OCI-LY7 (cell line): ENCODE data around the gene ZYX. TPM values are rescaled to one million over a fixed set of nuclear protein-coding genes. Genes with fewer than 3 reads are reported as not detected.
"Not testable (repeated sequence)": the region's sequence is repeated elsewhere in the genome, so short reads cannot be mapped to it uniquely, and the experiment has no call there.

ENCODE experiments used
- BruUV-seq: library from RNA; stranded (reverse); fragments of 400-500 nt; replicated peaks from 2 replicates; lab custom pipeline; 2021; lab: Mats Ljungman, UMichigan
- CTCF ChIA-PET: fragments of 300-600 bp; sonication (Branson Sonifier 250); formaldehyde crosslinking; loops from one replicate; lab custom pipeline; 2022; ENCODE audit warnings: antibody characterized with exemption; ENCODE audit not compliant: unreplicated experiment; lab: Charles Lee
- POLR2A ChIA-PET: fragments of 300-600 bp; sonication (Branson Sonifier 250); formaldehyde crosslinking; loops from one replicate; lab custom pipeline; 2022; ENCODE audit warnings: antibody characterized with exemption; lab: Charles Lee
- DNase-seq: peaks from one replicate; pipeline ENCODE4 v3.0.0-alpha.2; 2015; ENCODE audit warnings: low spot score
- H2AFZ ChIP-seq: fragments of 200-600 bp; sonication (generic), shearing (Covaris generic); 2 replicates; pipeline ENCODE4 v1.6.1; 2014; ENCODE audit warnings: mild to moderate bottlenecking, antibody characterized with exemption, low read length, moderate library complexity
- H3K27ac ChIP-seq: fragments of 200-600 bp; sonication (generic); 2 replicates; pipeline ENCODE4 v1.5.1; 2014; ENCODE audit warnings: mixed run types, low read depth, mild to moderate bottlenecking, moderate library complexity, low read length, inconsistent platforms; ENCODE audit not compliant: poor library complexity, severe bottlenecking
- H3K36me3 ChIP-seq: fragments of 200-600 bp; sonication (generic); 2 replicates; pipeline ENCODE4 v1.6.1; 2014; ENCODE audit warnings: mild to moderate bottlenecking, antibody characterized with exemption, low read length, moderate library complexity, mixed read lengths; ENCODE audit not compliant: insufficient read depth
- H3K4me1 ChIP-seq: fragments of 200-600 bp; sonication (generic); 2 replicates; pipeline ENCODE4 v1.5.1; 2014; ENCODE audit warnings: mild to moderate bottlenecking, low read length; ENCODE audit not compliant: insufficient read depth, poor library complexity, severe bottlenecking
- H3K4me2 ChIP-seq: fragments of 200-600 bp; sonication (generic); 2 replicates; pipeline ENCODE4 v1.6.1; 2014; ENCODE audit warnings: mild to moderate bottlenecking, low read length
- H3K4me3 ChIP-seq: fragments of 200-600 bp; sonication (generic); 2 replicates; pipeline ENCODE4 v1.5.1; 2014; ENCODE audit warnings: mild to moderate bottlenecking, low read depth, low read length; ENCODE audit not compliant: poor library complexity, severe bottlenecking
- H3K79me2 ChIP-seq: fragments of 200-600 bp; sonication (generic); 2 replicates; pipeline ENCODE4 v1.6.1; 2016; ENCODE audit warnings: low read depth, mild to moderate bottlenecking, low read length, moderate library complexity, mixed read lengths; ENCODE audit not compliant: insufficient read depth
- H3K9me2 ChIP-seq: fragments of 200-600 bp; sonication (generic); 2 replicates; pipeline ENCODE4 v1.6.1; 2016; ENCODE audit warnings: mild to moderate bottlenecking, low read length, mixed read lengths; ENCODE audit not compliant: insufficient read depth
- H3K9me3 ChIP-seq: fragments of 200-600 bp; sonication (generic); 2 replicates; pipeline ENCODE4 v1.6.1; 2014; ENCODE audit warnings: mild to moderate bottlenecking, mixed run types, low read length, mixed read lengths
- H4K20me1 ChIP-seq: fragments of 200-600 bp; sonication (generic); 2 replicates; pipeline ENCODE4 v1.6.1; 2014; ENCODE audit warnings: mild to moderate bottlenecking, antibody characterized with exemption, low read length, moderate library complexity, mixed read lengths; ENCODE audit not compliant: insufficient read depth
- CTCF ChIP-seq: fragments of 200-600 bp; sonication (generic); conservative IDR thresholded peaks from 2 replicates; pipeline ENCODE4 v1.5.1; 2014; ENCODE audit warnings: mild to moderate bottlenecking, antibody characterized with exemption, low read length, moderate library complexity, mixed read lengths
- EZH2phosphoT487 ChIP-seq: fragments of 200-600 bp; sonication (generic); IDR thresholded peaks from 2 replicates; pipeline ENCODE4 v1.6.1; 2018; ENCODE audit warnings: low read depth, borderline replicate concordance, mild to moderate bottlenecking, mixed run types, antibody characterized with exemption, low read length, moderate library complexity, mixed read lengths
- intact Hi-C: fragments of 100-400 bp; cut with micrococcal nuclease; formaldehyde crosslinking; loops from one replicate; pipeline ENCODE4 v1.10.0; 2022; ENCODE audit not compliant: unreplicated experiment
- total RNA-seq, 2 experiments: library from RNA; depleted of rRNA in 1 of 2; stranded (reverse); fragments of >200 nt in 1 of 2; shearing (Covaris generic) in 1 of 2; gene quantifications; 2 replicates each; pipeline ENCODE4 v1.2.3, GENCODE V29; 2014 to 2022

Gene ZYX
- total RNA-seq, 2 experiments from 2014 or later, result 0.44 to 4.2 TPM

GRCh38 chr7:143411976-143412708 is 31.0 kb downstream of the ZYX start:
- H3K9me3 ChIP-seq, result no peaks in the 10 kb centered on the region
- no peak for DNase-seq
- no peaks in the 10 kb centered on the region for H3K4me1 ChIP-seq
- H3K27ac ChIP-seq, result no peak overlapping the region
- ChIA-PET POLR2A (no interaction called here), CTCF (no interaction called here)
- TF ChIP-seq CTCF (no peak), EZH2phosphoT487 (no peak)
- H3K4me2 ChIP-seq, result no peak overlapping the region
- no peaks in the 10 kb centered on the region for H3K36me3 ChIP-seq
- H4K20me1 ChIP-seq, result no peaks in the 10 kb centered on the region
- intact Hi-C loops, result no loop called here
- H3K79me2 ChIP-seq, result no peaks in the 10 kb centered on the region
- no peaks in the 10 kb centered on the region for H3K9me2 ChIP-seq
- BruUV-seq, result no TSS peak
- no peak overlapping the region for H3K4me3 ChIP-seq
- no peak overlapping the region for H2AFZ ChIP-seq

- Histone ChIP-seq H3K36me3 (no peaks in the 10 kb centered on the region), H3K9me3 (no peaks in the 10 kb centered on the region), H3K4me2 (no peak overlapping the region), H3K79me2 (no peaks in the 10 kb centered on the region), H2AFZ (no peak overlapping the region), H3K4me1 (no peaks in the 10 kb centered on the region), H3K27ac (no peak overlapping the region), H3K4me3 (no peak overlapping the region), H3K9me2 (no peaks in the 10 kb centered on the region), H4K20me1 (no peaks in the 10 kb centered on the region)
- DNase-seq, result no peak
- intact Hi-C loops, result no loop called here
- CTCF ChIA-PET, result no interaction called here
- POLR2A ChIA-PET, result no interaction called here
- no peak for TF ChIP-seq CTCF
- no TSS peak for BruUV-seq
These were observed 32.0 kb downstream of the ZYX start for GRCh38 chr7:143413123-143413522.

- BruUV-seq, CTCF ChIA-PET, H3K4me3 ChIP-seq, H3K79me2 ChIP-seq, H3K9me3 ChIP-seq, H3K27ac ChIP-seq, H4K20me1 ChIP-seq, H3K9me2 ChIP-seq, H3K4me2 ChIP-seq, H3K36me3 ChIP-seq, H3K4me1 ChIP-seq, H2AFZ ChIP-seq, DNase-seq: not testable (repeated sequence)
- POLR2A ChIA-PET, result interaction anchor here (0.7 kb wide), 1 partner anchor 105 kb away, joined by 6 read pairs; no protein-coding TSS in a partner anchor
- intact Hi-C loops, result loop anchor here (5.0 kb wide), 1 partner anchor 88 kb away; no protein-coding TSS in a partner anchor
These were observed 34.1 kb downstream of the ZYX start for GRCh38 chr7:143415209-143415608.
